Measurements from ENCODE around the gene FGD3.

The FGD3 gene

GRCh38 chr9:92974761-92975755 is 27.7 kb downstream of the FGD3 start:
- DNase-seq (ENCODE audit: low read depth, low spot score), result no peak

GRCh38 chr9:92976431-92976830 is 29.1 kb downstream of the FGD3 start:
- TF ChIP-seq, protein P1, sequence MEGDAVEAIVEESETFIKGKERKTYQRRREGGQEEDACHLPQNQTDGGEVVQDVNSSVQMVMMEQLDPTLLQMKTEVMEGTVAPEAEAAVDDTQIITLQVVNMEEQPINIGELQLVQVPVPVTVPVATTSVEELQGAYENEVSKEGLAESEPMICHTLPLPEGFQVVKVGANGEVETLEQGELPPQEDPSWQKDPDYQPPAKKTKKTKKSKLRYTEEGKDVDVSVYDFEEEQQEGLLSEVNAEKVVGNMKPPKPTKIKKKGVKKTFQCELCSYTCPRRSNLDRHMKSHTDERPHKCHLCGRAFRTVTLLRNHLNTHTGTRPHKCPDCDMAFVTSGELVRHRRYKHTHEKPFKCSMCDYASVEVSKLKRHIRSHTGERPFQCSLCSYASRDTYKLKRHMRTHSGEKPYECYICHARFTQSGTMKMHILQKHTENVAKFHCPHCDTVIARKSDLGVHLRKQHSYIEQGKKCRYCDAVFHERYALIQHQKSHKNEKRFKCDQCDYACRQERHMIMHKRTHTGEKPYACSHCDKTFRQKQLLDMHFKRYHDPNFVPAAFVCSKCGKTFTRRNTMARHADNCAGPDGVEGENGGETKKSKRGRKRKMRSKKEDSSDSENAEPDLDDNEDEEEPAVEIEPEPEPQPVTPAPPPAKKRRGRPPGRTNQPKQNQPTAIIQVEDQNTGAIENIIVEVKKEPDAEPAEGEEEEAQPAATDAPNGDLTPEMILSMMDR (IDR thresholded peaks at IDR 0.05; ENCODE audit: insufficient read depth, low read length, missing control alignments), result no peak
- CTCF ChIA-PET, result interaction anchor here (1.3 to 1.5 kb wide), 2 partner anchors 13 to 27 kb away, joined by 3 to 5 read pairs; no protein-coding TSS in a partner anchor
- H3K4me3 ChIP-seq (ENCODE audit: low read depth, low read length), result no peak overlapping the region
- POLR2A ChIA-PET, result no interaction called here
- DNase-seq (ENCODE audit: low read depth, low spot score), result no peak

More at GRCh38 chr9:92974761-92975755, 27.7 kb downstream of the FGD3 start:
- TF ChIP-seq, protein P1 (IDR thresholded peaks at IDR 0.05; ENCODE audit: insufficient read depth, low read length, missing control alignments), result no peak
- POLR2A ChIA-PET, result no interaction called here
- H3K4me3 ChIP-seq (ENCODE audit: low read depth, low read length), result no peak overlapping the region
- CTCF ChIA-PET, result interaction anchor here (1.3 to 1.5 kb wide), 2 partner anchors 15 to 29 kb away, joined by 3 to 5 read pairs; no protein-coding TSS in a partner anchor

DNA sequence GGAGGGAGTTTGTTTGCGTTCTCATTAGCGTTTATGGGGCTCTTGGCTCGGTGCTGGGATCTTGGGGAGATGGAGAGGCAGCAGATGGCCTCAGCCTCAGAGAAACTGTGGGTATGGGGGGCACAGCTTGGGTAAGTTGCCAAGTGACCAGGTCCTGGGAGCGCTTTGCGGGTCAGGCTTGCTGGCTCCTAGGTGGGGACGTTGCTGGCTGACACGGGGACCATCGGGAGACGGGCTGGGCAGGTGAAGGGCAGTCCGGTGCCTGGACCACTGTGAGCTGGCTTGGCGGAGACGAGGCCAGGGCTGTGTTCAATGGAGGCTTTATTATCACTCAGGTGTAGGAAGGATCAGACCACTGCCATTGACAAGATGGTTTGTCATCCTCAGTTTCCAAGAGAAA is 30.0 kb downstream of the FGD3 start:
- no peak for DNase-seq (ENCODE audit: low read depth, low spot score)
- TF ChIP-seq, protein P1 (IDR thresholded peaks at IDR 0.05; ENCODE audit: insufficient read depth, low read length, missing control alignments), result no peak
- no peak overlapping the region for H3K4me3 ChIP-seq (ENCODE audit: low read depth, low read length)
- CTCF ChIA-PET, result interaction anchor here (0.6 kb wide), 1 partner anchor 152 kb away, joined by 4 read pairs; no protein-coding TSS in a partner anchor
- POLR2A ChIA-PET, result no interaction called here

GRCh38 chr9:92978345-92978875 is 31.1 kb downstream of the FGD3 start:
- TF ChIP-seq, protein P1 (IDR thresholded peaks at IDR 0.05; ENCODE audit: insufficient read depth, low read length, missing control alignments), result no peak
- CTCF ChIA-PET, result no interaction called here
- POLR2A ChIA-PET, result no interaction called here

GRCh38 chr9:92979283-92980056 is 32.1 kb downstream of the FGD3 start:
- no peak for DNase-seq (ENCODE audit: low read depth, low spot score)
- no peak overlapping the region for H3K4me3 ChIP-seq (ENCODE audit: low read depth, low read length)
- TF ChIP-seq, protein P1 (IDR thresholded peaks at IDR 0.05; ENCODE audit: insufficient read depth, low read length, missing control alignments), result no peak
- CTCF ChIA-PET, result no interaction called here
- POLR2A ChIA-PET, result no interaction called here

More at GRCh38 chr9:92978345-92978875, 31.1 kb downstream of the FGD3 start:
- H3K4me3 ChIP-seq (ENCODE audit: low read depth, low read length), result no peak overlapping the region
- no peak for DNase-seq (ENCODE audit: low read depth, low spot score)
